Subcutaneous abdominal adipose tissue (tissue), 5 donors: Measurements from ENCODE around the gene PRDM16.

ENCODE experiments used
- H3K27ac ChIP-seq: one replicate; pipeline ENCODE4 v1.7.0; 2013; ENCODE audit warnings: low read depth, mild to moderate bottlenecking, inconsistent platforms, low read length, moderate library complexity
- H3K27me3 ChIP-seq, 5 donors: one replicate each; pipeline ENCODE4 v1.7.0; 2013; ENCODE audit warnings: low read length in 5 of 5, inconsistent platforms in 1 of 5; ENCODE audit not compliant: control insufficient read depth in 5 of 5, insufficient read depth in 4 of 5
- H3K36me3 ChIP-seq, 5 donors: one replicate each; pipeline ENCODE4 v1.7.0; 2013; ENCODE audit warnings: low read length in 5 of 5; ENCODE audit not compliant: control insufficient read depth in 5 of 5, insufficient read depth in 5 of 5
- H3K4me1 ChIP-seq, 5 donors: one replicate each; pipeline ENCODE4 v1.7.0; 2013; ENCODE audit warnings: low read length in 5 of 5, mild to moderate bottlenecking in 3 of 5, moderate library complexity in 1 of 5; ENCODE audit not compliant: control insufficient read depth in 5 of 5, insufficient read depth in 5 of 5
- H3K4me3 ChIP-seq, 5 donors: one replicate each; pipeline ENCODE4 v1.7.0; 2013; ENCODE audit warnings: low read length in 5 of 5, low read depth in 1 of 5
- H3K9ac ChIP-seq, 5 donors: one replicate each; pipeline ENCODE4 v1.7.0; 2013; ENCODE audit warnings: low read length in 5 of 5, mild to moderate bottlenecking in 4 of 5, moderate library complexity in 3 of 5
- H3K9me3 ChIP-seq, 5 donors: one replicate each; pipeline ENCODE4 v1.7.0; 2013; ENCODE audit warnings: low read length in 5 of 5; ENCODE audit not compliant: control insufficient read depth in 5 of 5
- donor health status: healthy.
- donor health status: healthy.
- donor health status: healthy.
- donor health status: healthy.
- donor health status: healthy.

Gene PRDM16

DNA sequence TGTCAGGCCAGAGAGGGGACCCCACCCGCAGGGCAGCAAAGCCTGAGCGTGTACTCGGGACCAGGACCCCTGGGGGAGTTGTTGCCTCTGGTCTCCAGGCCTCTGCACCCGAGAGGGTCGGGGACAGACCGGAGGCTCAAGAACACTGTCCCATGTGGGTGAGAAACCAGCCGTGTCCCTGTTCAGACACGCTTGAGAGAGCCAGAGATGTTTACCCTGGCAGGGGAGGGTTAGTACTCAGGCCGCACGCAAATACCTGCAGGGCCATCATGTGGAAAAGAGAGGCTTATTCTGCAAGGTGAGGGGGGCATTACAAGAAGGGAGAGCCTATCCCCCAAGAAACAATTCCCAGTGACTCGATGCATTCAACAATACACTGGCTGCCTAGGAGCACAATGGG lies 311.5 kb downstream of the PRDM16 start:
- Histone ChIP-seq H3K4me3 (no peak overlapping the region), H3K27me3 (peaks cover 4 to 36% (median 25%) of the 10 kb centered on the region in 5 donors), H3K9me3 (no peaks in the 10 kb centered on the region), H3K27ac (no peak overlapping the region), H3K4me1 (no peaks in the 10 kb centered on the region), H3K36me3 (no peaks in the 10 kb centered on the region), H3K9ac (no peak overlapping the region)

- H3K27ac ChIP-seq: no peak overlapping the region
- no peak overlapping the region for H3K4me3 ChIP-seq
- H3K9me3 ChIP-seq: no peaks in the 10 kb centered on the region
- H3K27me3 ChIP-seq: peaks cover 4 to 27% (median 23%) of the 10 kb centered on the region in 5 donors
- no peaks in the 10 kb centered on the region for H3K36me3 ChIP-seq
- H3K9ac ChIP-seq: no peak overlapping the region
- no peaks in the 10 kb centered on the region for H3K4me1 ChIP-seq
Observed at GRCh38 chr1:3381901-3382300, 312.9 kb downstream of the PRDM16 start.

- no peaks in the 10 kb centered on the region for H3K36me3 ChIP-seq
- no peak overlapping the region for H3K9ac ChIP-seq
- H3K27me3 ChIP-seq: peaks cover 7 to 33% (median 26%) of the 10 kb centered on the region in 5 donors
- H3K4me1 ChIP-seq: no peaks in the 10 kb centered on the region
- H3K27ac ChIP-seq: no peak overlapping the region
- H3K4me3 ChIP-seq: no peak overlapping the region
- H3K9me3 ChIP-seq: no peaks in the 10 kb centered on the region
Observed at GRCh38 chr1:3382326-3383057, 313.5 kb downstream of the PRDM16 start.

DNA sequence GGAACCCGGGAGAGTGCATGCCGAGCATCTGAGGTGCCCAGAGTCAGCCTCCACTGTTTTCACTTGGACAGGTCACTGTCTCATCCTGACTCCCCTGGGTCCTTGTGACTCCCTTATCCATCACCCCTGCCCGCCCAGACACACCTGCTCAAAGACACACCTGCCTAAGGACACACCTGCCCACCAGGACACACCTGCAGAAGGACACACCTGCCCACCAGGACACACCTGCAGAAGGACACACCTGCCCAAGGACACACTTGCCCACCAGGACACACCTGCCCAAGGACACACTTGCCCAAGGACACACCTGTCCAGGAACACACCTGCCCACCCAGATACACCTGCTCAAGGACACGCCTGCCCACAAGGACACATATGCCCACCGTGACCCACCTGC lies 314.7 kb downstream of the PRDM16 start:
- Histone ChIP-seq H3K4me1 (no peaks in the 10 kb centered on the region), H3K9me3 (no peaks in the 10 kb centered on the region), H3K4me3 (no peak overlapping the region), H3K27me3 (peaks cover 7 to 39% (median 26%) of the 10 kb centered on the region in 5 donors), H3K36me3 (no peaks in the 10 kb centered on the region), H3K9ac (no peak overlapping the region), H3K27ac (no peak overlapping the region)

DNA sequence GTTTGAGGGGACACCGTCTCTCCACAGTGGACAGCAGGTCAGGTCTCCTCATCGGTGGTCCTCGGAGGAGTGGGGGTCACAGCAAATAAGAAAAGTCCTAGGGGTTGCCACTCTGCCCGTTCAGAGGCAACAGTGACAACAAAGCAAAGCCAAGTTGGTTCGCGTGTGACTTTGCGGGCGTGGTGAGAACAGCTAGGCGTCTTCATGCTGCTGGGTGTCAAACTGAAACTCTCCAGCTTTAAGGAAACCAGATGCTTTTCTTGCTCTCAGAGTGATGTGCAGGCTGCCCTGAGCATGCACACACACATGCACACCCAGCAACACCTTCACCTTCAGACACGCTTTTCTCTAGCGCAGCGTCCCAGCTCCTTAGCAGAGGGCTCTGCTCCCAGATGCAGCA lies 315.4 kb downstream of the PRDM16 start:
- no peaks in the 10 kb centered on the region for H3K36me3 ChIP-seq
- no peak overlapping the region for H3K4me3 ChIP-seq
- H3K9me3 ChIP-seq: no peaks in the 10 kb centered on the region
- no peak overlapping the region for H3K27ac ChIP-seq
- peaks cover 7 to 45% (median 33%) of the 10 kb centered on the region in 5 donors for H3K27me3 ChIP-seq
- H3K4me1 ChIP-seq: no peaks in the 10 kb centered on the region
- H3K9ac ChIP-seq: no peak overlapping the region

- Histone ChIP-seq H3K4me1 (no peaks in the 10 kb centered on the region), H3K27me3 (peaks cover 4 to 47% (median 34%) of the 10 kb centered on the region in 5 donors), H3K27ac (no peak overlapping the region), H3K4me3 (no peak overlapping the region), H3K36me3 (no peaks in the 10 kb centered on the region), H3K9me3 (no peaks in the 10 kb centered on the region), H3K9ac (no peak overlapping the region)
Observed at GRCh38 chr1:3386205-3387002, 317.4 kb downstream of the PRDM16 start.

GRCh38 chr1:3387401-3387800 lies 318.4 kb downstream of the PRDM16 start:
- H3K27me3 ChIP-seq: peaks cover 9 to 52% (median 36%) of the 10 kb centered on the region in 5 donors
- H3K9ac ChIP-seq: no peak overlapping the region
- H3K36me3 ChIP-seq: no peaks in the 10 kb centered on the region
- no peak overlapping the region for H3K4me3 ChIP-seq
- H3K4me1 ChIP-seq: no peaks in the 10 kb centered on the region
- no peaks in the 10 kb centered on the region for H3K9me3 ChIP-seq
- H3K27ac ChIP-seq: no peak overlapping the region

DNA sequence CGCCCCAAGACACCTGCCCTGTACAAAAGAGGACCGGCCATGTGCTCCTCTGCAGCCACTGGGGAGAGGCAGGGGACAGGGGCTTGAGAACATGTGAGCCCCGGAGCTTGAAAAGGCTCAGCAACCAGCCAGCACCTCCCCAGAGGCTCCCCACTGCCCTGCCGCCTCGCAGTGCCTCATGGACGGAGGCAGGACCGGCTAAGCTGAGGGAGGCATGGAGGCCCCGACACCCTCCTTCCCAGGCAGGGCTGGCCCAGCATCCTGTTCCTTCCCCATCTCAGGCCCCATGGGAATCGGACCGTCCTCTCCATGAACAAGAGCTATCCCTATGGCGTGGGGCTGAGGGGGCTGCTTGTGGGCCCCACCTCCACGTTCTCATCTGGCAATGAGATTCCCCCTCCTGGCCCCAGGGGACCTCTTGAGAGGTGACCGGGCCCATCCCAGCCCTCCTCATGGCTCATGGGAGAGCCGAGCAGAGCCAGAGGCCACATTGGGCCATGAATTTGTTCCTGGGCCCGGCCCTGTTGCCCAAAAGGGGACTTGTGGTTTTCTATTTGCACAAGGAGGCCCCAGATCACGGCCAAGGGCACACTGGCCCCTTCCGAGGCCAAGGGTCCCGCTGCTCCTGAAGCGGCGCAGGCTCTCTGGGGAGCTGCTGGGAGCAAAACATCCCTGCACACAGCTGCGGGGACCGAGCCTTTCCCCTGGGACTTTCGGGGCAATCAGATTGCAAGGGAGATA lies 320.3 kb downstream of the PRDM16 start:
- no peak overlapping the region for H3K9ac ChIP-seq
- H3K27me3 ChIP-seq: peaks cover 20 to 57% (median 38%) of the 10 kb centered on the region in 5 donors
- H3K4me3 ChIP-seq: no peak overlapping the region
- H3K9me3 ChIP-seq: no peaks in the 10 kb centered on the region
- no peak overlapping the region for H3K27ac ChIP-seq
- H3K36me3 ChIP-seq: no peaks in the 10 kb centered on the region
- peaks cover 0 to 9% (median 7%) of the 10 kb centered on the region in 5 donors for H3K4me1 ChIP-seq

DNA sequence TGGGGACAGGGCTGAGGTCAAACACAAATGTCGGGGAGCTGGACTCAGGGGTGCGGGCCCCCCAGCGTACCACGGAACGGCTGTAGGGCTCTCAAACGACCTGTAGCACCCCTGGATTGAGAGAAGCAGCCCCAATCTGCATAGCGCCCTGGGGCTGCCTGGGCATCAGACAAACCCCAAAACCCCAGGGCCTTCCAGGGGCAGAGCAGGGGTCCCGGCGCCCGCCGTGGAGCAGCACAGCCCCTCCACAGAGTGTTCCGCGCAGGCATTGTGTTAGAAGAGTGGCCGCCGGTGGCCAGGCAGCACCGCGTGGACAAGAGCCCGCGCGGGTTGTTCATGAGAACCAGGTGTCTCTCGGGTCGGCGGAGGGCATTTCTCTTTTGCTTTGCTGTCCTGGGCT lies 321.3 kb downstream of the PRDM16 start:
- Histone ChIP-seq H3K4me1 (peaks cover 0 to 9% (median 7%) of the 10 kb centered on the region in 5 donors), H3K4me3 (no peak overlapping the region), H3K36me3 (no peaks in the 10 kb centered on the region), H3K27ac (no peak overlapping the region), H3K9ac (no peak overlapping the region), H3K27me3 (peaks cover 26 to 56% (median 40%) of the 10 kb centered on the region in 5 donors), H3K9me3 (no peaks in the 10 kb centered on the region)

DNA sequence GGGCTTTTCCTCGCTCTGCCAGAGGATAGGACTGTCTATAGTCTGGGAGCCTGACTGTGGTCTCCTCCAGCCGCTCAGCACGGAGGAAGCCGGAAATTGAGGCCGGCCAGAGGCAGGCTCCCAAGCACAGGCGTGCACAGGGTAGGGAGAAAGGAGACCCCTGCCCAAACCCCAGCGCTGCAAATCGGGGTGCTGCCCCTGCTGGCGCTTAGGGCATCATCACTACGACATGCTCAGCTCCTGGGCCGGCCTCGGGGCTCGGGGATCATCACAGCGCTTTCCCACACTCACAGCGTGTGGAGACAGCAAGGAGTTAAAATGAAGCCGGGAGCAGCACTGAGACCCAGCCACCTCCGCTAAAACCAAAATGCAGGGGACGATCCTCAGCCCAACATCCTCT lies 322.7 kb downstream of the PRDM16 start:
- Histone ChIP-seq H3K9me3 (no peaks in the 10 kb centered on the region), H3K27ac (no peak overlapping the region), H3K36me3 (no peaks in the 10 kb centered on the region), H3K9ac (no peak overlapping the region), H3K27me3 (peaks cover 26 to 64% (median 50%) of the 10 kb centered on the region in 5 donors), H3K4me3 (no peak overlapping the region), H3K4me1 (peaks cover 0 to 9% (median 7%) of the 10 kb centered on the region in 5 donors)
